NCI-H2029 (cell line): Measurements from ENCODE around the gene NLRC5.

Experiments used
- DNase-seq: peaks from one replicate; lab custom pipeline; 2025; lab: John Stamatoyannopoulos, UW

NLRC5 gene

GRCh38 chr16:57130950-57131321, 141.6 kb downstream of the NLRC5 start:
- no peak for DNase-seq

- DNase-seq: no peak
Observed at GRCh38 chr16:57131351-57131970, 142.1 kb downstream of the NLRC5 start.

GRCh38 chr16:57132470-57132869, 143.1 kb downstream of the NLRC5 start:
- no peak for DNase-seq

GRCh38 chr16:57133031-57133430, 143.7 kb downstream of the NLRC5 start:
- DNase-seq: no peak
